HepG2 (cell line): Measurements from ENCODE around the gene SRP72. TPM values are rescaled to one million over a fixed set of nuclear protein-coding genes. Genes with fewer than 3 reads are reported as not detected.
A peak's percentile ranks its signal among the peaks of the same experiment; 100 is the strongest.

ENCODE experiments used
- ATAD3A ChIP-seq: sonication (generic); formaldehyde crosslinking; IDR thresholded peaks from 2 replicates; pipeline ENCODE4 v1.4.0; 2020; ENCODE audit warnings: missing genetic modification reagents
- ATF4 ChIP-seq, 2 experiments: fragments of 450-650 bp in 1 of 2; sonication (generic) in 1 of 2; formaldehyde crosslinking; IDR thresholded peaks; 2 replicates each; pipeline versions ENCODE4 v1.5.0 to v1.8.0; 2020 to 2022; ENCODE audit warnings: mild to moderate bottlenecking in 1 of 2, missing genetic modification reagents in 1 of 2
- IRF1 ChIP-seq: sonication (generic); formaldehyde crosslinking; IDR thresholded peaks from 2 replicates; pipeline ENCODE4 v1.4.0; 2020; ENCODE audit warnings: low read depth, mild to moderate bottlenecking, missing genetic modification reagents
- JUNB ChIP-seq: sonication (generic); formaldehyde crosslinking; IDR thresholded peaks from 2 replicates; pipeline ENCODE4 v1.8.0; 2022; ENCODE audit warnings: missing genetic modification reagents, mild to moderate bottlenecking, borderline replicate concordance
- NFAT5 ChIP-seq: sonication (generic); formaldehyde crosslinking; IDR thresholded peaks from 2 replicates; pipeline ENCODE4 v1.4.0; 2020; ENCODE audit warnings: missing genetic modification reagents
- PBX3 ChIP-seq: sonication (generic); formaldehyde crosslinking; IDR thresholded peaks from 2 replicates; pipeline ENCODE4 v1.8.1; 2023; ENCODE audit warnings: missing genetic modification reagents, inconsistent platforms, borderline replicate concordance
- SNAPC5 ChIP-seq: sonication (generic); formaldehyde crosslinking; IDR thresholded peaks from 2 replicates; pipeline ENCODE4 v1.8.1; 2023; ENCODE audit warnings: mild to moderate bottlenecking, missing genetic modification reagents, borderline replicate concordance
- SRY ChIP-seq: sonication (generic); formaldehyde crosslinking; IDR thresholded peaks from 2 replicates; pipeline ENCODE4 v1.8.0; 2022; ENCODE audit warnings: mild to moderate bottlenecking, missing genetic modification reagents
- TBX2 ChIP-seq: sonication (generic); formaldehyde crosslinking; IDR thresholded peaks from 2 replicates; pipeline ENCODE4 v1.5.0; 2020; ENCODE audit warnings: missing genetic modification reagents, mild to moderate bottlenecking, borderline replicate concordance
- ZNF225 ChIP-seq: sonication (generic); formaldehyde crosslinking; IDR thresholded peaks from 2 replicates; pipeline ENCODE4 v1.4.0; 2020; ENCODE audit warnings: mild to moderate bottlenecking, missing genetic modification reagents
- ZNF253 ChIP-seq: sonication (generic); formaldehyde crosslinking; IDR thresholded peaks from 2 replicates; pipeline ENCODE4 v1.8.0; 2022; ENCODE audit warnings: mild to moderate bottlenecking, missing genetic modification reagents, borderline replicate concordance
- ZNF740 ChIP-seq: sonication (generic); formaldehyde crosslinking; IDR thresholded peaks from 2 replicates; pipeline ENCODE4 v1.4.0; 2020; ENCODE audit warnings: missing genetic modification reagents
- ZNF780A ChIP-seq: sonication (generic); formaldehyde crosslinking; IDR thresholded peaks from 2 replicates; pipeline ENCODE4 v1.8.0; 2022; ENCODE audit warnings: mild to moderate bottlenecking, missing genetic modification reagents, moderate library complexity
- polyA plus RNA-seq, 8 experiments: library from polyadenylated mRNA; depleted of rRNA in 3 of 8; stranded (reverse) in 7 of 8; unstranded in 1 of 8; fragments of >200 nt; fragmentation: Illumina TruSeq in 4 of 8; extraction: Trizol in 4 of 8; gene quantifications; 2 replicates each; pipeline versions ENCODE4 v1.2.1 to v1.2.3, GENCODE V29; 2011 to 2016; ENCODE audit warnings: low read depth in 4 of 8, missing spikeins in 1 of 8, mixed read lengths in 1 of 8; ENCODE audit not compliant: insufficient read depth in 1 of 8
- total RNA-seq, 5 experiments: library from RNA; depleted of rRNA; stranded (reverse); fragments of >200 nt; fragmentation: Illumina TruSeq; extraction: Trizol; gene quantifications; 2 replicates each; pipeline ENCODE4 v1.2.3, GENCODE V29; 2016; ENCODE audit warnings: low read depth in 1 of 5

The SRP72 gene
- total and polyA plus RNA-seq, 2 of the 13 experiments (the other 11 are each of a cell fraction or from before 2014, with no cell fraction given), result 64.9 to 75.6 TPM

GRCh38 chr4:56435140-56435926, 32.1 kb upstream of the SRP72 start, which contains the start of gene PPAT (continued):
- TF ChIP-seq JUNB, result no peak
- TF ChIP-seq SNAPC5 (CRISPR knock-in tag), result 0 out of 2 replicates have a peak, but pooled peaks have one; percentile 36
- TF ChIP-seq IRF1 (CRISPR knock-in tag), result no peak
- no peak for TF ChIP-seq NFAT5 (CRISPR knock-in tag)
- TF ChIP-seq ZNF740, result peak; percentile 25; the same call in 1 of the 2 replicates
- TF ChIP-seq ZNF253 (CRISPR knock-in tag), result 0 out of 2 replicates have a peak, but pooled peaks have one; percentile 68
- TF ChIP-seq TBX2 (CRISPR knock-in tag), result peak; percentile 84
- no peak for TF ChIP-seq SRY (CRISPR knock-in tag)
- TF ChIP-seq ZNF780A (CRISPR knock-in tag), result no peak
- peak; percentile 90 for TF ChIP-seq ZNF225 (CRISPR knock-in tag)
- no peak for TF ChIP-seq PBX3
- no peak for TF ChIP-seq ATAD3A (CRISPR knock-in tag)
- TF ChIP-seq ATF4 (CRISPR knock-in tag; IDR thresholded peaks at IDR 0.05), result no peak; a peak in 2 of 4 replicates
